Loucy (cell line): ENCODE results near the gene MPZL1.

ENCODE experiments used
- H2AFZ ChIP-seq: fragments of 200-600 bp; sonication (generic); 2 replicates; pipeline ENCODE4 v1.6.0; 2016; ENCODE audit warnings: antibody characterized with exemption, mild to moderate bottlenecking, low read length, moderate library complexity
- H3F3A ChIP-seq: fragments of 200-600 bp; 2 replicates; pipeline ENCODE4 v1.6.0; 2016; ENCODE audit warnings: antibody characterized with exemption, low read depth, mild to moderate bottlenecking
- H3K27me3 ChIP-seq: fragments of 200-600 bp; sonication (generic); 2 replicates; pipeline ENCODE4 v1.6.1; 2014; ENCODE audit warnings: low read length, mild to moderate bottlenecking; ENCODE audit not compliant: insufficient read depth, poor library complexity, severe bottlenecking
- H3K36me3 ChIP-seq: fragments of 200-600 bp; sonication (generic); 2 replicates; pipeline ENCODE4 v1.6.1; 2016; ENCODE audit warnings: low read length; ENCODE audit not compliant: insufficient read depth
- H3K4me1 ChIP-seq: fragments of 200-600 bp; sonication (generic); 2 replicates; pipeline ENCODE4 v1.5.1; 2014; ENCODE audit warnings: low read length, mild to moderate bottlenecking; ENCODE audit not compliant: insufficient read depth, poor library complexity, severe bottlenecking
- H3K4me2 ChIP-seq: fragments of 200-600 bp; sonication (generic); 2 replicates; pipeline ENCODE4 v1.6.0; 2014; ENCODE audit warnings: antibody characterized with exemption, low read length, low read depth, mild to moderate bottlenecking; ENCODE audit not compliant: poor library complexity, severe bottlenecking
- H3K4me3 ChIP-seq: fragments of 200-600 bp; sonication (generic); 2 replicates; pipeline ENCODE4 v1.5.1; 2014; ENCODE audit warnings: low read length, mild to moderate bottlenecking, mixed read lengths; ENCODE audit not compliant: poor library complexity, severe bottlenecking
- H3K79me2 ChIP-seq: fragments of 200-600 bp; sonication (generic); 2 replicates; pipeline ENCODE4 v1.6.1; 2014; ENCODE audit warnings: low read length; ENCODE audit not compliant: insufficient read depth
- H3K9ac ChIP-seq: fragments of 200-600 bp; sonication (generic); 2 replicates; pipeline ENCODE4 v1.6.0; 2014; ENCODE audit warnings: mild to moderate bottlenecking, low read depth, low read length, moderate library complexity; ENCODE audit not compliant: poor library complexity, severe bottlenecking
- H3K9me2 ChIP-seq: fragments of 200-600 bp; sonication (generic); replicated peaks from 2 replicates; pipeline ENCODE4 v1.6.1; 2016; ENCODE audit warnings: low read depth, low read length, mixed read lengths
- H3K9me3 ChIP-seq: fragments of 200-600 bp; sonication (generic); 2 replicates; pipeline ENCODE4 v1.6.1; 2014; ENCODE audit warnings: mild to moderate bottlenecking, antibody characterized with exemption, low read length, low read depth; ENCODE audit not compliant: insufficient read depth
- H4K20me1 ChIP-seq: fragments of 200-600 bp; sonication (generic); 2 replicates; pipeline ENCODE4 v1.6.0; 2014; ENCODE audit warnings: antibody characterized with exemption, low read length, mild to moderate bottlenecking; ENCODE audit not compliant: insufficient read depth, poor library complexity, severe bottlenecking
- CTCF ChIP-seq: fragments of 200-600 bp; sonication (generic); conservative IDR thresholded peaks from 2 replicates; pipeline ENCODE4 v1.5.1; 2014; ENCODE audit warnings: mild to moderate bottlenecking, antibody characterized with exemption, low read length
- EZH2phosphoT487 ChIP-seq: fragments of 200-600 bp; IDR thresholded peaks from 2 replicates; pipeline ENCODE4 v1.6.1; 2018; ENCODE audit warnings: antibody characterized with exemption, mild to moderate bottlenecking, moderate library complexity, borderline replicate concordance

The MPZL1 gene

GRCh38 chr1:167747988-167748387 is 26.2 kb downstream of the MPZL1 start:
- Histone ChIP-seq H4K20me1 (peaks cover 4% of the 10 kb centered on the region), H3K4me2 (peak overlapping the region; percentile 22), H3K4me3 (no peak overlapping the region), H3K4me1 (peaks cover 76% of the 10 kb centered on the region), H3K79me2 (peaks cover 93% of the 10 kb centered on the region), H3K9ac (no peak overlapping the region), H3K9me2 (no peaks in the 10 kb centered on the region), H3K36me3 (no peaks in the 10 kb centered on the region), H3K9me3 (no peaks in the 10 kb centered on the region), H2AFZ (no peak overlapping the region), H3F3A (peaks cover 12% of the 10 kb centered on the region), H3K27me3 (no peaks in the 10 kb centered on the region)
- no peak for TF ChIP-seq CTCF
- TF ChIP-seq EZH2phosphoT487: no peak

- no peak overlapping the region for H2AFZ ChIP-seq
- peaks cover 3% of the 10 kb centered on the region for H4K20me1 ChIP-seq
- peaks cover 82% of the 10 kb centered on the region for H3K4me1 ChIP-seq
These were observed 27.1 kb downstream of the MPZL1 start for GRCh38 chr1:167748906-167749305.

DNA sequence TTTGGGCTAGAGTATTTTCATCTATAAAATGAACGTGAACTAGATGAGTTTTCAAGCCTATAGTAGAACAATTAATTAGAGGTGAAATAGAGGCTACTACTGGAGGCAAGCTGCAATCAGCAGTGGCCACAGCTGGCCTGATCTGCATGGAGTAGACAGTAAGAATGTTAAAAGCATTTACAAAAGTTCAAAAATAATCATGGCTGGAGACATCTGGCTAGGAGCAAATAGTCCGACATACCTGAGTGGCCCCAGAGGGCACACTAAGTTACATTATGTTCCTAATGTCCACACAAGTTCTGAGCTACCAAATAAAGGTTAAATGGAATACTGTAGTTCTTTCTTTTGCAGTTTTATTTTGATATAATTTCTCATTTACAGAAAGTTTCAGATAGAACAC is 28.0 kb downstream of the MPZL1 start:
- peaks cover 87% of the 10 kb centered on the region for H3K79me2 ChIP-seq

More at GRCh38 chr1:167748906-167749305, 27.1 kb downstream of the MPZL1 start:
- TF ChIP-seq EZH2phosphoT487: no peak
- TF ChIP-seq CTCF: no peak
- peaks cover 17% of the 10 kb centered on the region for H3F3A ChIP-seq
- H3K36me3 ChIP-seq: no peaks in the 10 kb centered on the region
- no peaks in the 10 kb centered on the region for H3K9me3 ChIP-seq
- H3K4me3 ChIP-seq: no peak overlapping the region
- H3K4me2 ChIP-seq: peak overlapping the region; percentile 3
- no peaks in the 10 kb centered on the region for H3K9me2 ChIP-seq
- H3K79me2 ChIP-seq: peaks cover 87% of the 10 kb centered on the region
- no peaks in the 10 kb centered on the region for H3K27me3 ChIP-seq
- H3K9ac ChIP-seq: no peak overlapping the region

More for the DNA sequence above, 28.0 kb downstream of the MPZL1 start:
- no peak overlapping the region for H3K4me3 ChIP-seq
- peak overlapping the region; percentile 3 for H3K4me2 ChIP-seq
- TF ChIP-seq CTCF (no peak), EZH2phosphoT487 (no peak)
- H3K4me1 ChIP-seq: peaks cover 83% of the 10 kb centered on the region
- no peaks in the 10 kb centered on the region for H3K36me3 ChIP-seq
- H4K20me1 ChIP-seq: no peaks in the 10 kb centered on the region
- H2AFZ ChIP-seq: no peak overlapping the region
- H3K9me2 ChIP-seq: no peaks in the 10 kb centered on the region
- no peaks in the 10 kb centered on the region for H3K9me3 ChIP-seq
- H3K27me3 ChIP-seq: no peaks in the 10 kb centered on the region
- peaks cover 17% of the 10 kb centered on the region for H3F3A ChIP-seq
- no peak overlapping the region for H3K9ac ChIP-seq
